ENCODE measurements around the gene RXYLT1.
"Not testable (repeated sequence)": the region's sequence is repeated elsewhere in the genome, so short reads cannot be mapped to it uniquely, and the experiment has no call there.

- TF ChIP-seq CTCF (IDR thresholded peaks at IDR 0.05); JUN (CRISPR knock-in tag; IDR thresholded peaks at IDR 0.05); NR2C2 (CRISPR knock-in tag; IDR thresholded peaks at IDR 0.05); FOXJ3 (CRISPR knock-in tag; IDR thresholded peaks at IDR 0.05; ENCODE audit: borderline replicate concordance): not testable (repeated sequence)
These were observed 32.6 kb upstream of the RXYLT1 start for GRCh38 chr12:63747136-63747535.
